ENCODE data around the gene TAS1R2. TPM values are rescaled to one million over a fixed set of nuclear protein-coding genes. Genes with fewer than 3 reads are reported as not detected.
"Not testable (repeated sequence)": the region's sequence is repeated elsewhere in the genome, so short reads cannot be mapped to it uniquely, and the experiment has no call there.

The TAS1R2 gene
- total and polyA plus RNA-seq, 9 of the 15 experiments (the other 6 are each of a cell fraction or from before 2014, with no cell fraction given), result not detected

- TF ChIP-seq HDAC8 (tag; IDR thresholded peaks at IDR 0.05) (0 out of 2 replicates have a peak, but pooled peaks have one; percentile 11), CXXC5 (CRISPR knock-in tag; IDR thresholded peaks at IDR 0.05) (peak; percentile 16; the same call in 1 of the 2 replicates), C11orf30 (IDR thresholded peaks at IDR 0.05; ENCODE audit: low read depth) (peak; percentile 69; the same call in 1 of the 2 replicates), L3MBTL2 (IDR thresholded peaks at IDR 0.05) (peak; percentile 32; the same call in 1 of the 2 replicates), MAFG (tag; conservative IDR thresholded peaks at IDR 0.05) (peak; percentile 63; the same call in 1 of the 2 replicates), NR2C1 (tag; IDR thresholded peaks at IDR 0.05) (peak; percentile 9; the same call in 1 of the 2 replicates), ZNF384 (IDR thresholded peaks at IDR 0.05; ENCODE audit: low read depth, low read length) (peak; percentile 86), ZNF316 (IDR thresholded peaks at IDR 0.05) (peak; percentile 41; the same call in 1 of the 2 replicates), SMARCA4 (IDR thresholded peaks at IDR 0.05) (0 out of 2 replicates have a peak, but pooled peaks have one; percentile 30), ARID1B (IDR thresholded peaks at IDR 0.05) (0 out of 2 replicates have a peak, but pooled peaks have one; percentile 46), ZNF395 (CRISPR knock-in tag; IDR thresholded peaks at IDR 0.05) (peak; percentile 39; the same call in 1 of the 2 replicates), ZEB2 (IDR thresholded peaks at IDR 0.05) (0 out of 2 replicates have a peak, but pooled peaks have one; percentile 2)
- TF ChIP-seq NR2C1 (IDR thresholded peaks at IDR 0.05), result not testable (repeated sequence)
Measured at GRCh38 chr1:18891858-18892257, 32.4 kb upstream of the TAS1R2 start (continued).
